Measurements from ENCODE around the gene WDR76.
"Not testable (repeated sequence)": the region's sequence is repeated elsewhere in the genome, so short reads cannot be mapped to it uniquely, and the experiment has no call there.

The WDR76 gene

DNA sequence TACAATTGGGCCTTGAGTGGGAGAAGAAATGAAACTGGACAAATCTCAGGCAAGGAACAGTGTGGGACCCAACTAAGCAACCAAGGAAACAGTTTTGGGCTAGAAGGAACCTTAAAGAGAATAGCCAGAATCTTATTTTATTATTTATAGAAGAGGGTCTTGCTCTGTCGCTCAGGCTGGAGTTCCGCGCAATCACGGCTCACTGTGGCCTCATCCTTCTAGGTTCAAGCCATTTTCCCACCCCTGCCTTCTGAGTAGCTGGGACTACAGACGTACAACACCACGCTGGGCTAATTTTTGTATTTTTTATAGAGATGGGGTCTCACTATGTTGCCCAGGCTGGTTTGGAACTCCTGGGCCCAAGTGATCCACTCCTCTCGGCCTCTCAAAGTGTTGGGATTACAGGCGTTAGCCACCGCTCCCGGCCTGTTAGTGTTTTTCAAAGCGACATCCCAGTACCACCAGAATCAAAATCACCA lies 734 bp upstream of the WDR76 start:
- DNase-seq (ENCODE audit: insufficient read length) (no peak), FAIRE-seq (no peak)
- TF ChIP-seq TAF1 (IDR thresholded peaks at IDR 0.05; ENCODE audit: borderline replicate concordance, low read depth, low read length) (no peak), POLR2A (IDR thresholded peaks at IDR 0.05; ENCODE audit: low read depth, low read length) (no peak), POLR2AphosphoS5 (IDR thresholded peaks at IDR 0.05; ENCODE audit: low read depth, low read length) (no peak)

DNA sequence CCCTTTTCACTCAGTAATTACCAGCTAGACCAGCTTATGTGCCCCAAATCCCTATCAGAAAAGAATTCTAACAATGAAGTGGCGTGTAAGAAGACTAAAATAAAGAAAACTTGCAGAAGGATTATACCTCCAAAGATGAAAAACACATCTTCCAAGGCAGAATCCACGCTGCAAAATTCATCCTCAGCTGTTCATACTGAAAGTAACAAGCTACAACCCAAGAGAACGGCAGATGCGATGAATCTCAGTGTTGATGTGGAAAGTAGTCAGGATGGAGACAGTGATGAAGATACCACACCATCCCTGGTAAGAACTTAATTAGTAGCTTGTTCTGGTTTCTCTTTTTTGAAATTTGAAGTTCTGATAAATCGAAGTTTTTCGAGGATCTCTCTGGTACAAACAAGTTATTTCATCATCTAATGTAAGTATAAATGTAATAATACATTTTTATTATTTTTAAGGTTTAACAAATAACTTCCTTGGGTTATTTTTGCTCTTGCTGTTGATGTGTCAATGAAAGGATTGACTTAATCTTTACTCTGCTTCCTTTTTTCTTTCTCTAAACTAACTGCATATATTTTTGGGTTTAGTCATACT lies 1.4 kb downstream of the WDR76 start:
- TF ChIP-seq POLR2A (IDR thresholded peaks at IDR 0.05; ENCODE audit: low read depth, low read length): no peak
- no peak for TF ChIP-seq TAF1 (IDR thresholded peaks at IDR 0.05; ENCODE audit: borderline replicate concordance, low read depth, low read length)
- TF ChIP-seq POLR2AphosphoS5 (IDR thresholded peaks at IDR 0.05; ENCODE audit: low read depth, low read length): no peak
- DNase-seq (ENCODE audit: insufficient read length) (no peak), FAIRE-seq (no peak)

DNA sequence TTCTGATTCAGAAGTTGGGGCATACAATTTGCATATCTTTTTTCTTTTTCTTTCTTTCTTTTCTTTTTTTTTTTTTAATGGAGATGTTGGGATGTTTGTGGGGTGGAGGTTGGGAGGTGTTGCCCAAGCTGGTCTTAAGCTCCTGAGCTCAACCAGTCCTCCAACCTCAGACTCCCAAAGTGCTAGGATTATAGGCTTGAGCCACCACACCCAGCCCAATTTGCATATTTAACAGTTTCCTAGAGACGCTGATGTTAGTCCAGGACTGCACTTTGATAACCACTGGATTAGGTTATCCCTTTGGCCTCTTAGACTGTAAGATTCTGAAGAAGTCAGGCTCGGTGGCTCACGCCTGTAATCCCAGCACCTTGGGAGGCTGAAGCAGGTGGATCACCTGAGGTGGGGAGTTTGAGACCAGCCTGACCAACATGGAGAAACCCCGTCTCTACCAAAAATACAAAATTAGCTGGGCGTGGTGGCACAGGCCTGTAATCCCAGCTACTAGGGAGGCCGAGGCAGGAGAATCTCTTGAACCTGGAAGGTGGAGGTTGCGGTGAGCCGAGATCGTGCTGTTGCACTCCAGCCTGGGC lies 3.2 kb downstream of the WDR76 start:
- not testable (repeated sequence) for FAIRE-seq; DNase-seq (ENCODE audit: insufficient read length)

DNA sequence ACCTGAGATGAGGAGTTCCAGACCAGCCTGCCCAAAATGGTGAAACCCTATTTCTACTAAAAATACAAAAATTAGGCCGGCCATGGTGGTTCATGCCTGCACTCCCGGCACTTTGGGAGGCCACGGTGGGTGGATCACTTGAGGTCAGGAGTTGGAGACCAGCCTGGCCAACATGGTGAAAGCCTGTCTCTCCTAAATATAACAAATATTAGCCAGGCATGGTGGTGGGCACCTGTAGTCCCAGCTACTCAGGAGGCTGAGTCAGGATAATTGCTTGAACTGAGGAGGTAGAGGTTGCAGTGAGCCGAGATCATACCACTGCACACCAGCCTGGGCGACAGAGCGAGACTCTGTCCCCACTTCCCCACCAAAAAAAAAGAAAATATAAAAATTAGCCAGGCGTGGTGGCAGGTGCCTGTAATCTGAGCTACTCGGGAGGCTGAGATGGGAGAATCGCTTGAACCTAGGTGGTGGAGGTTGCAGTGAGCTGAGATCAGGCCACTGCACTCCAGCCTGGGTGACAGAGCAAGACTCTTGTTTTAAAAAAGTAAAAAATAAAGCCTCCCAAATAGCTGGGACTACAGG lies 4.0 kb downstream of the WDR76 start:
- FAIRE-seq: not testable (repeated sequence)

DNA sequence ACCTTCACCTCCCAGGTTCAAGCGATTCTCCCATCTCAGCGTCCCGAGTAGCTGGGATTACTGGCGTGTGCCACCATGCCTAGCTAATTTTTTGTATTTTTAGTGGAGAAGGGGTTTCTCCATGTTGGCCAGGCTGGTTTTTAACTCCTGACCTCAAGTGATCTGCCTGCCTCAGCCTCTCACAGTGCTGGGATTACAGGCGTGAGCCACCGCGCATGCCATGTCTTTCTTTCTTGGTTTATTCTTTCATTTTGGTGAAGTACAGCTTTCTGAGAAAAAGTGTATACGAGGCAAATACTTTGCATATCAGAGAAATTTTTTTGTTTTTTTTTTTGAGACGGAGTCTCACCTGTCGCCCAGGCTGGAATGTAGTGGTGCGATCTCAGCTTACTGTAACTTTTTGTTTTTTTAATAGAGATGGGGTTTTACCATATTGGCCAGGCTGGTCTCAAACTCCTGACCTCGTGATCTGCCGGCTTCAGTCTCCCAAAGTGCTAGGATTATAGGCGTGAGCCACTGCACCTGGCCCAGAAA lies 4.8 kb downstream of the WDR76 start:
- FAIRE-seq: not testable (repeated sequence)

More for the DNA sequence above, 4.0 kb downstream of the WDR76 start:
- DNase-seq (ENCODE audit: insufficient read length): not testable (repeated sequence)

DNA sequence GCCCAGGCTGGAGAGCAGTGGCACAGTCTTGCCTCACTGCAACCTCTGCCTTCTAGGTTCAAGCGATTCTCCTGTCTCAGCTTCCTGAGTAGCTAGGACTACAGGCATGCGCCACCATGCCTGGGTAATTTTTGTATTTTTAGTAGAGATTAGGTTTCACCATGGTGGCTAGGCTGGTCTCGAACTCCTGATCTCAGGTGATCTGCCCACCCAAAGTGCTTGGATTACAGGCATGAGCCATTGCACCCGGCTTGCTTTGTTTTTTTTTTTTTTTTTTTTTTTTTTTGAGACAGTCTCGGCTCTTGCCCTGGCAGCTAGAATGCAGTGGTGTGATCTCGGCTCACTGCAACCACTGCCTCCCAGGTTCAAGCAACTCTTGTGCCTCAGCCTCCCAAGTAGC lies 5.7 kb downstream of the WDR76 start:
- not testable (repeated sequence) for DNase-seq (ENCODE audit: insufficient read length); FAIRE-seq

More for the DNA sequence above, 4.8 kb downstream of the WDR76 start:
- not testable (repeated sequence) for DNase-seq (ENCODE audit: insufficient read length)

DNA sequence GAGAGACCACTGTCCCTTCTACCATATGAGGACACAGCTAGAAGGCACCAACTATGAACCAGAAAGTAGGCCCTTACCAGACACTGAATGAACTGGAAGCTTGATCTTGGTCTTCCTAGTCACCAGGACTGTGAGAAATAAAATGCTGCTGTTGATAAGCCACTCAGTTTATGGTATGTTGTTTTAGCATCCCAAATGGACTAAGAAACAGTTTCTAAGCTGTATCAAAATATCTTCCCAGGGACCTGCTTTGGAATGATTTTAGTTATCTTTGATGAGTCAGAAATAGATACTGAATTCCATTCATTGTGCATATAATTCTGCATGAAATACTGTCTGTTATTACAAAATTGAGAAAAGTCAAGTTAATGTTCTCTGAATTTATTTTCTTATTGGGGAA lies 18.6 kb downstream of the WDR76 start:
- TF ChIP-seq TAF1 (IDR thresholded peaks at IDR 0.05; ENCODE audit: borderline replicate concordance, low read depth, low read length) (no peak), POLR2AphosphoS5 (IDR thresholded peaks at IDR 0.05; ENCODE audit: low read depth, low read length) (no peak), POLR2A (IDR thresholded peaks at IDR 0.05; ENCODE audit: low read depth, low read length) (no peak)
- FAIRE-seq: no peak
- no peak for DNase-seq (ENCODE audit: insufficient read length)

DNA sequence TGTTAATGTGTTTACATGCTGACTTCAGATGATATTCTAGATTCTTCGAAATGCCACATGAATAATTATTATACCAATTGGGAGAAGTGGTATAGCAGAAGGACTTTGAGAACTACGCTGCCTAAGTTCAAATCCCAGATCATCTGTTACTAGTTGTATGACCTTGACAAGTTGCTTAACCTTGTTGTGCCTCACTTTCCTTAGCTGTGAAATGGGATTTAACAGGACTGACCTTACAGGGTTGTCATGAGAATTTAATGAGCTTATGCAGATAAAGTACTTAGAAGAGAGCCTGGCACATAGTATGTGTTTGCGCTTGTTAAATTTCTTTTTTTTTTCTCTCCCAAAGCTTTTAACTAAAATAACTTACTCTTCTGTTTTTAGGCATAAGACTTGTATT lies 24.4 kb downstream of the WDR76 start:
- FAIRE-seq (no peak), DNase-seq (ENCODE audit: insufficient read length) (no peak)
- no peak for TF ChIP-seq POLR2A (IDR thresholded peaks at IDR 0.05; ENCODE audit: low read depth, low read length)
- TF ChIP-seq TAF1 (IDR thresholded peaks at IDR 0.05; ENCODE audit: borderline replicate concordance, low read depth, low read length): no peak
- TF ChIP-seq POLR2AphosphoS5 (IDR thresholded peaks at IDR 0.05; ENCODE audit: low read depth, low read length): no peak

DNA sequence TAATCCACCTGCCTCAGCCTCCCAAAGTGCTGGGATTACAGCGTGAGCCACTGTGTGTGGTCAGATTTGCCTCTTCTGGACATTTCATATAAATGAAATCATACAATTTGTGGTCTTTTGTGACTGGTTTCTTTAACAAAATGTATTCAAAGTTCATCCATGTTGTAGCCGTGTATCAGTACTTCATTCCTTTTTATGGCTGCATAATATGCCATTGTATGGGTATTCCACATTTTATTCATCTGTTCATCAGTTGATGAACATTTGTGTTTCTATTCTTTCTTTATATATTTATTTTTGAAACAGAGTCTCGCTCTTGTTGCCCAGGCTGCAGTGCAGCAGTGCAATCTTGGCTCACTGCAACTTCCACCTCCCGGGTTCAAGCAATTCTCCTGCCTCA lies 25.8 kb downstream of the WDR76 start:
- FAIRE-seq: no peak
- no peak for TF ChIP-seq POLR2A (IDR thresholded peaks at IDR 0.05; ENCODE audit: low read depth, low read length)
- no peak for TF ChIP-seq TAF1 (IDR thresholded peaks at IDR 0.05; ENCODE audit: borderline replicate concordance, low read depth, low read length)
- no peak for TF ChIP-seq POLR2AphosphoS5 (IDR thresholded peaks at IDR 0.05; ENCODE audit: low read depth, low read length)

DNA sequence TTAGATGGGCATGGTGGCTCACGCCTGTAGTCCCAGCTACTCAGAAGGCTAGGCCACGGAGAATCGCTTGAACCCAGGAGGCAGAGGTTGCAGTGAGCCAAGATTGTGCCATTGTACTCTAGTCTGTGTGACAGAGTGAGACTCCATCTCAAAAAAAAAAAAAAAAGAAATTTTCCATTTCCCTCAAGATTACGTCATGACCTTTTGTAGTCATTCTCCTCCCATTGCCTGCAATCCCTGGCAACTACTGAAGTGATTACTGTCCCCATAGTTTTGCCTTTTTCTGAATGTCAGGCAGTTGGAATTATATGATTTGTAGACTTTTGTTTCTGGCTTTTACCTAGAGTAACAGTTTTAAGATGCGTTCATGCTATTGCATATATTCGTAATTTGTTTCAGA lies 28.0 kb downstream of the WDR76 start:
- DNase-seq (ENCODE audit: insufficient read length): no peak
- FAIRE-seq: no peak
- TF ChIP-seq POLR2AphosphoS5 (IDR thresholded peaks at IDR 0.05; ENCODE audit: low read depth, low read length) (no peak), POLR2A (IDR thresholded peaks at IDR 0.05; ENCODE audit: low read depth, low read length) (no peak), TAF1 (IDR thresholded peaks at IDR 0.05; ENCODE audit: borderline replicate concordance, low read depth, low read length) (no peak)

More for the DNA sequence above, 25.8 kb downstream of the WDR76 start:
- no peak for DNase-seq (ENCODE audit: insufficient read length)

DNA sequence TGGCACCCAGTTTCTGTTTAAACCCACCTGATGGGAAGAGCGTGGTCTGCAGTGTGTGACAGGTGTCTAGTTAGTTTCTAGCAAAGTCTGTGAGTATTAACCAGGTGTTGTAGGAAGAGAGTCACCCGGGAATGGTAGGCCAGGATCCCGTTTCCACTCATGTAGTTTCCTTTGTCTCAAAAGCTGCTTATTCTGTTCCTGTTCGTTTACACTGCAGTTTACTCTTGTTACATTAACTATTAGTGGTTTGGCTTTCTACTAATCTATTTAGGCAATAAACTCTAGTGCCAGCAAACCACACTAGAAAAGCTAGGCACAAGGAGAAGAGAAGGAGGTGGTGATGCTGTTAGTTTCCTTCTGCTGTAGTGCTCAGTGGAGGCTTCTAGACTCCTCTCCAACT lies 32.7 kb downstream of the WDR76 start:
- TF ChIP-seq POLR2AphosphoS5 (IDR thresholded peaks at IDR 0.05; ENCODE audit: low read depth, low read length) (no peak), POLR2A (IDR thresholded peaks at IDR 0.05; ENCODE audit: low read depth, low read length) (no peak), TAF1 (IDR thresholded peaks at IDR 0.05; ENCODE audit: borderline replicate concordance, low read depth, low read length) (no peak)
- FAIRE-seq: no peak
- no peak for DNase-seq (ENCODE audit: insufficient read length)

DNA sequence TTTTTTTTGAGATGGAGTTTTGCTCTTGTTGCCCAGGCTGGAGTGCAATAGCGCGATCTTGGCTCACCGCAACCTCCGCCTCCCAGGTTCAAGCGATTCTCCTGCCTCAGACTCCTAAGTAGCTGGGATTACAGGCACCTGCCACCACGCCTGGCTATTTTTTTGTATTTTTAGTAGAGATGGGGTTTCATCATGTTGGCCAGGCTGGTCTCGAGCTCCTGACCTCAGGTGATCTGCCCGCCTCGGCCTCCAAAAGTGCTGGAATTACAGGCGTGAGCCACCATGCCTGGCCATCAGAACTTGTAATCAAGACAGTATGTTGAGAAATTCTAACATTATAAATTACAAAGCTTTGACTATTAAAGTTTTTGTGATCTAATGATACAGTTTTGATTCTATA lies 39.8 kb downstream of the WDR76 start:
- DNase-seq (ENCODE audit: insufficient read length); FAIRE-seq: not testable (repeated sequence)

DNA sequence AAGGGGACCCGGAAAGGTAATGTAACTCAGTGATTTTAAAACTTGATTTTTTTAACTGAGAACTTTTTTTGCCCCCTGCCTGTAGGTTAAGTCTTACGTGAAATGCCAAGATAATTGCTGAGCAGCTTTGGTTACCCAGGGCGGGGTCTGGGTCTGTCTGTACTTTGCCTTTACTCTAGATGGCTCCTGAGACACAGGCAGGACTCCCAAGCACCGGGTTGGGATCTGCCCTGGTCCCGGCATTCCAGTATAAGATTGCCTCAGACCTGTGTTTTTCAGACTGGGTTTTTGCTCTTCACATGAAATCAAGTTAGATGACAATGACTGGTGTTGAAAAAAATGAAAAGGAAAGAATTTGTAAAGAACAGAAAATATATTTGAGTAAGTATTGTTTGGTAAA lies 40.3 kb downstream of the WDR76 start:
- no peak for TF ChIP-seq POLR2AphosphoS5 (IDR thresholded peaks at IDR 0.05; ENCODE audit: low read depth, low read length)
- TF ChIP-seq POLR2A (IDR thresholded peaks at IDR 0.05; ENCODE audit: low read depth, low read length): no peak
- FAIRE-seq (no peak), DNase-seq (ENCODE audit: insufficient read length) (no peak)
